Spinal cord (tissue), 10 donors: ENCODE data around the gene LRP1B. TPM values are rescaled to one million over a fixed set of nuclear protein-coding genes. Genes with fewer than 3 reads are reported as not detected.

Experiments
- DNase-seq, 6 donors: peaks; one replicate each; pipeline versions ENCODE4 v3.0.0 to v3.0.0-alpha.2; 2013 to 2015; ENCODE audit warnings: low spot score in 6 of 6, low read depth in 4 of 6
- H3K27ac ChIP-seq: one replicate; pipeline ENCODE4 v1.5.1; 2013; ENCODE audit warnings: low read depth, low read length, control low read depth
- H3K27me3 ChIP-seq: one replicate; pipeline ENCODE4 v1.6.1; 2013; ENCODE audit warnings: low read length; ENCODE audit not compliant: control insufficient read depth, insufficient read depth
- H3K36me3 ChIP-seq: one replicate; pipeline ENCODE4 v1.6.1; 2013; ENCODE audit warnings: low read length; ENCODE audit not compliant: control insufficient read depth, insufficient read depth
- H3K4me1 ChIP-seq: one replicate; pipeline ENCODE4 v1.6.1; 2013; ENCODE audit warnings: low read length; ENCODE audit not compliant: control insufficient read depth, insufficient read depth
- H3K4me3 ChIP-seq: one replicate; pipeline ENCODE4 v1.5.1; 2013; ENCODE audit warnings: low read depth, low read length, control low read depth
- H3K9me3 ChIP-seq: one replicate; pipeline ENCODE4 v1.6.1; 2013; ENCODE audit warnings: low read length; ENCODE audit not compliant: control insufficient read depth, insufficient read depth
- WGBS: methylation state at CpG from one replicate; pipeline ENCODE4 v1.1.5; 2013; ENCODE audit warnings: missing lambda C conversion rate; ENCODE audit not compliant: insufficient coverage; 5-methylcytosine and 5-hydroxymethylcytosine counted together
- polyA plus RNA-seq, 2 donors: library from polyadenylated mRNA; unstranded; fragments of 120-200 nt; gene quantifications; one replicate each; pipeline ENCODE4 v1.2.1, GENCODE V29; 2013; ENCODE audit not compliant: insufficient read length in 2 of 2
- total RNA-seq, 2 donors: library from RNA; depleted of rRNA in 1 of 2; stranded (reverse); fragments of 120-200 nt in 1 of 2; fragments of >200 nt in 1 of 2; gene quantifications; one replicate each; pipeline versions ENCODE4 v1.2.3 to v1.2.4, GENCODE V29; 2013 to 2014
- donor health status: healthy.

Gene LRP1B
- total and polyA plus RNA-seq, 4 donors = 22.1 to 70.2 (median 32.1) TPM

- 86% methylated on average over 1 of the region's 3 CpGs for WGBS
- H3K27me3 ChIP-seq = no peaks in the 10 kb centered on the region
These were observed 1526.0 kb downstream of the LRP1B start for GRCh38 chr2:140604788-140605187.

DNA sequence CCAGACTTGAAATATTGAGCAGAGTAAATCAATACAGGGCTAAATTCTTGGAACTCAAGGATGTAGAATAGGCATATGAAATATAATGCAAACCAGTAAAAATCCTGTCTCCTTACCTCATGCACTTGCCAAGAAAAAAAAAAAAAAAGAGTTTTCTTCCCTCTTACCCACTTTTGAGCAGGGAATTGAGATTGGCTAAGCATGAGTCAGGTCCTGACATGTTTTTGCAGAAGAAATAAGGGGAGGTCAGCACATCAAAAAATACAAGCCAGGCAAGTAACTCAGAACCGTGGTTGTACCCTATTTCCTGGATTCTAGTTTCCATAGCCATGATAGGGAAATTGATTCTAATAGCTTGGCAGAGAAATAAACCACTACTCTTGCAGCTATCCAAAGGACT, 1526.7 kb downstream of the LRP1B start:
- WGBS = no CpG with 5 or more reads among the region's 1 CpG
- H3K4me3 ChIP-seq = no peak overlapping the region
- DNase-seq = no peak
- no peaks in the 10 kb centered on the region for H3K4me1 ChIP-seq
- H3K9me3 ChIP-seq = no peaks in the 10 kb centered on the region
- H3K27me3 ChIP-seq = no peaks in the 10 kb centered on the region
- no peaks in the 10 kb centered on the region for H3K36me3 ChIP-seq
- no peak overlapping the region for H3K27ac ChIP-seq

More at GRCh38 chr2:140604788-140605187, 1526.0 kb downstream of the LRP1B start:
- H3K36me3 ChIP-seq = no peaks in the 10 kb centered on the region
- H3K9me3 ChIP-seq = no peaks in the 10 kb centered on the region
- H3K27ac ChIP-seq = no peak overlapping the region
- H3K4me3 ChIP-seq = no peak overlapping the region
- H3K4me1 ChIP-seq = no peaks in the 10 kb centered on the region
- DNase-seq = no peak

DNA sequence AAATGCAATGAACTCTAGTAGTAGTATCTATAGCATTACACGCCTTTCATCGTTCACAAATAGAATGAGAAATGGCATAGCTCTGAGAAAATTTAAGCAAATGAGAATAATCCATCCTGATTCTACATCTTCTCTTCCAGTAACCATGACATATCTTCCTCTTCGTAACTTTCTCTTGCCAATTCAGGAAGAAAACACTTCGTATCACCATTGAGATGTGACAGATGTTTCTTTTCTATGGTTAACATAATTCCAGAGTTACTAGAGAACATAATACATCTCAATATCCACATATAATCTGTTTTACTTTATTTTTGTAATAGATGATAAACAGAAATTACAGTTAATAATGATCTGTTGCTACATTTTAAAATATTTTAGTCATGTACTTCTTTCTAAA, 1527.4 kb downstream of the LRP1B start:
- Histone ChIP-seq H3K27me3 (no peaks in the 10 kb centered on the region), H3K4me1 (no peaks in the 10 kb centered on the region), H3K4me3 (no peak overlapping the region), H3K9me3 (no peaks in the 10 kb centered on the region), H3K27ac (no peak overlapping the region), H3K36me3 (no peaks in the 10 kb centered on the region)
- no CpG with 5 or more reads among the region's 4 CpGs for WGBS
- no peak for DNase-seq

DNA sequence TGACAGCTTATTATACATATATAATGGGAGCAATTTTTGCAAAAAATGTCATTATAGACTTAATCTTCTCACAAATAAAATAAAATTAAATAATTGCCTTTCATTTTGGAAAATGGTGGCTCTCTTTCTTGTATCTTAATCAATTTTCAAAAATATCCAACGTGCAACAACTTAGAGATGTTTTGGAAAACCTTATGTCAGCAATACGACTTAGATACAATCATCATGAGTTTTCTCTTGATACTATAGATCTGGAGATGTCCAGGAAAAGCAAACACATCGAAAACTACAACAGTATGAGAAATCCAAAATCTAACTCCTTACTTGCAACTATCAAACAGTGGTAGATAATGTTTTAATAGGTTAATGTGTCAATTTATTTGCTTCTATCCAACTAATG, 1529.0 kb downstream of the LRP1B start:
- WGBS = no CpG with 5 or more reads among the region's 3 CpGs
- no peak for DNase-seq
- no peaks in the 10 kb centered on the region for H3K36me3 ChIP-seq

DNA sequence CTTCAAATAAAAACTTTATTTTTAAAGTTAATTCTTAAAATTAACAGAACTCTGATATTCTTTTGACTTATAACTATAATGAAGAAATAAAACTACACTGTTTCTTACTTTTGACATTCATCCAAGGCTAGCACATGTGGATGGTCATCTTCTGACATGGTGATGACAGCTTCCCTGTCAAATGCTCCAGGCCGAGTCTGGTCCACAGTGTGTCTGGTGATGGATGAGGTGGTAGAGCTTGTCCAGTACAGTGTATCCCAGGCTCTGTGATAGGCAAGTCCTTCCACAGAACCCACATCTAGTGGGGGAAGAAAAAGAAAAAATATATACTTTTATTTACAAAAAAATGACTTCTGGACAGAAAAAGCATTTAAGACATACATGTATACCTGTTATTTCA, 1529.5 kb downstream of the LRP1B start:
- WGBS = no CpG with 5 or more reads among the region's 1 CpG
- Histone ChIP-seq H3K4me1 (no peaks in the 10 kb centered on the region), H3K4me3 (no peak overlapping the region), H3K27ac (no peak overlapping the region), H3K36me3 (no peaks in the 10 kb centered on the region), H3K27me3 (no peaks in the 10 kb centered on the region), H3K9me3 (no peaks in the 10 kb centered on the region)
- no peak for DNase-seq

More for the DNA sequence above, 1529.0 kb downstream of the LRP1B start:
- Histone ChIP-seq H3K9me3 (no peaks in the 10 kb centered on the region), H3K27ac (no peak overlapping the region), H3K27me3 (no peaks in the 10 kb centered on the region), H3K4me1 (no peaks in the 10 kb centered on the region), H3K4me3 (no peak overlapping the region)

DNA sequence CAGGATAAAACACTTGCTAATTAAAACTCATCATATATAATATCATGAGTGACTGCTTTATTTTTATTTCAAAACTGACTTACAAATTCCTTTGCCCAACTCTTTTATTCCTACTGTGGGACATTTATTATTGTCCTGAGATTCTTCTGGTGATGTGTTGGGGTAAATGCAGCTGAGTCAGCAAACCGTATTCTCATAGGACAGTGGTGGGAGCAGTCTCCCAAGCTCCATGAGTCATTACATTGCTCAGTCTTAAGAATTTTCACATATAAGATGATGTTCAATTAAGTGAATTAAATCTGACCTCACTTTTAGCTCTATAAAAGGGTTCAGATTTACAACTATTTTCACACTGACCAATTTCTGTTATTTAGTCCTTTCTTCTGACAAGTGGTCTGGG, 1530.7 kb downstream of the LRP1B start:
- no CpG with 5 or more reads among the region's 1 CpG for whole genome bisulfite sequencing
- no peaks in the 10 kb centered on the region for H3K9me3 ChIP-seq
- no peaks in the 10 kb centered on the region for H3K27me3 ChIP-seq
- no peak overlapping the region for H3K27ac ChIP-seq
- H3K4me3 ChIP-seq = no peak overlapping the region
- no peaks in the 10 kb centered on the region for H3K36me3 ChIP-seq
- DNase-seq = no peak
- no peaks in the 10 kb centered on the region for H3K4me1 ChIP-seq

- WGBS = 83% methylated on average over 1 of the region's 1 CpG
- Histone ChIP-seq H3K4me1 (no peaks in the 10 kb centered on the region), H3K27me3 (no peaks in the 10 kb centered on the region), H3K27ac (no peak overlapping the region), H3K36me3 (no peaks in the 10 kb centered on the region), H3K9me3 (no peaks in the 10 kb centered on the region), H3K4me3 (no peak overlapping the region)
- no peak for DNase-seq
These were observed 1533.0 kb downstream of the LRP1B start for GRCh38 chr2:140597836-140598235.

DNA sequence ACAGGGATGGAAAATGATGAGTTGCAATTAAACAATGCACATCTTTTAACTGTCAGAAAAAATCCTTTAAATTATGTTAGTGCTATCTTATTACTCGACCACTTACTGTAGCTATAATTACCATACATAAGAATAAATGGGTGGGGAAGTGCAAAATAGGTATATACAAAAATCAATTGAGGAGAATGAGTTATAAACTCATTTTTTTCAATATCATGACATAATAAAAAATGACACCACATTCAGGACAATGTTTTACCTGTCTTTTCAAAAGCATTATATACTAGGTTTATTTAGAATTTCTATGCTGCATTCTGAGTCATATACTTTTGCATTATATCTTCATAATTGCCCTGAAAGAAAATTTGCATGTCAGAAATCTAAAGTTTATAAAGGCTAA, 1533.6 kb downstream of the LRP1B start:
- no CpG with 5 or more reads among the region's 1 CpG for WGBS
- no peaks in the 10 kb centered on the region for H3K4me1 ChIP-seq
- DNase-seq = no peak
- no peak overlapping the region for H3K4me3 ChIP-seq
- H3K27me3 ChIP-seq = no peaks in the 10 kb centered on the region
- no peak overlapping the region for H3K27ac ChIP-seq
- H3K9me3 ChIP-seq = no peaks in the 10 kb centered on the region
- H3K36me3 ChIP-seq = no peaks in the 10 kb centered on the region

- Histone ChIP-seq H3K27ac (no peak overlapping the region), H3K4me1 (no peaks in the 10 kb centered on the region), H3K9me3 (no peaks in the 10 kb centered on the region), H3K27me3 (no peaks in the 10 kb centered on the region), H3K36me3 (no peaks in the 10 kb centered on the region), H3K4me3 (no peak overlapping the region)
- DNase-seq = no peak
- 100% methylated on average over 1 of the region's 4 CpGs for WGBS
These were observed 1534.4 kb downstream of the LRP1B start for GRCh38 chr2:140596447-140596846.

GRCh38 chr2:140595107-140595506, 1535.7 kb downstream of the LRP1B start:
- WGBS = no CpG with 5 or more reads among the region's 2 CpGs
- no peaks in the 10 kb centered on the region for H3K9me3 ChIP-seq
- H3K4me1 ChIP-seq = no peaks in the 10 kb centered on the region

More at GRCh38 chr2:140595107-140595506, 1535.7 kb downstream of the LRP1B start:
- DNase-seq = no peak
- no peak overlapping the region for H3K27ac ChIP-seq
- no peaks in the 10 kb centered on the region for H3K27me3 ChIP-seq
- H3K4me3 ChIP-seq = no peak overlapping the region
- H3K36me3 ChIP-seq = no peaks in the 10 kb centered on the region
